MM.1S (cell line): Measurements from ENCODE around the gene RBFOX2.
A peak's percentile ranks its signal among the peaks of the same experiment; 100 is the strongest.

Source experiments
- DNase-seq: peaks from one replicate; pipeline ENCODE4 v3.0.0-alpha.2; 2015
- H2AFZ ChIP-seq: fragments of 300-600 bp; sonication (generic); 2 replicates; pipeline ENCODE4 v1.6.0; 2016; ENCODE audit warnings: antibody characterized with exemption, low read length
- H3F3A ChIP-seq: fragments of 300-600 bp; sonication (generic); 2 replicates; pipeline ENCODE4 v1.6.1; 2016; ENCODE audit warnings: mild to moderate bottlenecking, antibody characterized with exemption, low read length, moderate library complexity, mixed read lengths; ENCODE audit not compliant: insufficient read depth
- H3K27ac ChIP-seq: fragments of 300-600 bp; sonication (generic); 2 replicates; pipeline ENCODE4 v1.5.1; 2016; ENCODE audit warnings: mild to moderate bottlenecking, low read length
- H3K27me3 ChIP-seq: fragments of 300-600 bp; sonication (generic); replicated peaks from 2 replicates; pipeline ENCODE4 v1.6.0; 2016; ENCODE audit warnings: low read length; ENCODE audit not compliant: insufficient read depth
- H3K36me3 ChIP-seq: fragments of 300-600 bp; sonication (generic); replicated peaks from 2 replicates; pipeline ENCODE4 v1.6.1; 2016; ENCODE audit warnings: mild to moderate bottlenecking, low read length, mixed read lengths; ENCODE audit not compliant: insufficient read depth
- H3K4me1 ChIP-seq: fragments of 300-600 bp; sonication (generic); 2 replicates; pipeline ENCODE4 v1.6.1; 2016; ENCODE audit warnings: low read length, mixed read lengths
- H3K4me2 ChIP-seq: fragments of 300-600 bp; sonication (generic); 2 replicates; pipeline ENCODE4 v1.6.0; 2016; ENCODE audit warnings: low read depth, low read length
- H3K4me3 ChIP-seq: fragments of 300-600 bp; sonication (generic); 2 replicates; pipeline ENCODE4 v1.5.1; 2016; ENCODE audit warnings: low read length, mixed read lengths
- H3K79me2 ChIP-seq: fragments of 300-600 bp; sonication (generic); 2 replicates; pipeline ENCODE4 v1.6.1; 2016; ENCODE audit warnings: mixed run types, low read length, mixed read lengths
- H3K9ac ChIP-seq: fragments of 300-600 bp; sonication (generic); 2 replicates; pipeline ENCODE4 v1.6.1; 2016; ENCODE audit warnings: low read length, mixed read lengths
- H3K9me2 ChIP-seq: fragments of 300-600 bp; sonication (generic); replicated peaks from 2 replicates; pipeline ENCODE4 v1.6.1; 2016; ENCODE audit warnings: mild to moderate bottlenecking, low read length, mixed read lengths; ENCODE audit not compliant: insufficient read depth
- H3K9me3 ChIP-seq: fragments of 300-600 bp; sonication (generic); replicated peaks from 2 replicates; pipeline ENCODE4 v1.6.1; 2016; ENCODE audit warnings: mild to moderate bottlenecking, low read length, mixed read lengths; ENCODE audit not compliant: insufficient read depth
- H4K20me1 ChIP-seq: fragments of 300-600 bp; sonication (generic); 2 replicates; pipeline ENCODE4 v1.6.1; 2016; ENCODE audit warnings: mild to moderate bottlenecking, low read length, moderate library complexity, mixed read lengths; ENCODE audit not compliant: insufficient read depth
- CTCF ChIP-seq: fragments of 300-600 bp; sonication (generic); IDR thresholded peaks from 2 replicates; pipeline ENCODE4 v1.5.1; 2016; ENCODE audit warnings: antibody characterized with exemption, low read length, mixed read lengths
- EZH2 ChIP-seq: fragments of 300-600 bp; sonication (generic); optimal IDR thresholded peaks from 2 replicates; pipeline ENCODE3; 2017; ENCODE audit warnings: low read depth, mild to moderate bottlenecking, antibody characterized with exemption, low read length, mixed read lengths
- EZH2phosphoT487 ChIP-seq: fragments of 300-600 bp; sonication (generic); IDR thresholded peaks from 2 replicates; pipeline ENCODE4 v1.6.1; 2018; ENCODE audit warnings: antibody characterized with exemption, low read length

RBFOX2 gene

GRCh38 chr22:36065462-36065774 is 36.8 kb upstream of the RBFOX2 start:
- H2AFZ ChIP-seq: peak overlapping the region; percentile 91
- 0 out of 2 replicates have a peak, but pooled peaks cover 3% of the 10 kb centered on the region for H3K4me1 ChIP-seq
- peak overlapping the region; percentile 83 for H3K4me3 ChIP-seq
- H3F3A ChIP-seq: 0 out of 2 replicates have a peak, but pooled peaks cover 3% of the 10 kb centered on the region
- H4K20me1 ChIP-seq: no peaks in the 10 kb centered on the region
- no peak for DNase-seq
- H3K9ac ChIP-seq: peak overlapping the region; percentile 80
- H3K9me3 ChIP-seq: no peaks in the 10 kb centered on the region
- no peaks in the 10 kb centered on the region for H3K27me3 ChIP-seq
- no peaks in the 10 kb centered on the region for H3K79me2 ChIP-seq
- H3K9me2 ChIP-seq: no peaks in the 10 kb centered on the region
- no peak overlapping the region for H3K27ac ChIP-seq
- H3K36me3 ChIP-seq: no peaks in the 10 kb centered on the region
- H3K4me2 ChIP-seq: peak overlapping the region; percentile 84
- TF ChIP-seq CTCF (no peak), EZH2phosphoT487 (no peak), EZH2 (no peak)

- Histone ChIP-seq H3K27me3 (no peaks in the 10 kb centered on the region), H3K4me1 (0 out of 2 replicates have a peak, but pooled peaks cover 3% of the 10 kb centered on the region), H3K27ac (no peak overlapping the region), H3K79me2 (no peaks in the 10 kb centered on the region), H3K9me3 (no peaks in the 10 kb centered on the region), H3K9ac (no peak overlapping the region), H3K9me2 (no peaks in the 10 kb centered on the region), H4K20me1 (no peaks in the 10 kb centered on the region), H3K36me3 (no peaks in the 10 kb centered on the region), H2AFZ (no peak overlapping the region), H3F3A (0 out of 2 replicates have a peak, but pooled peaks cover 3% of the 10 kb centered on the region), H3K4me3 (no peak overlapping the region), H3K4me2 (no peak overlapping the region)
- DNase-seq: no peak
- TF ChIP-seq EZH2phosphoT487 (no peak), CTCF (no peak), EZH2 (no peak)
Measured at GRCh38 chr22:36064358-36064757, 35.7 kb upstream of the RBFOX2 start.

GRCh38 chr22:36056980-36057379 is 28.4 kb upstream of the RBFOX2 start:
- no peaks in the 10 kb centered on the region for H3K9me3 ChIP-seq
- no peaks in the 10 kb centered on the region for H4K20me1 ChIP-seq
- no peaks in the 10 kb centered on the region for H3F3A ChIP-seq
- no peak for DNase-seq
- H3K9ac ChIP-seq: no peak overlapping the region
- H2AFZ ChIP-seq: no peak overlapping the region
- H3K9me2 ChIP-seq: no peaks in the 10 kb centered on the region
- H3K4me1 ChIP-seq: no peaks in the 10 kb centered on the region
- no peaks in the 10 kb centered on the region for H3K36me3 ChIP-seq
- H3K27me3 ChIP-seq: no peaks in the 10 kb centered on the region
- no peak overlapping the region for H3K4me3 ChIP-seq
- no peak overlapping the region for H3K4me2 ChIP-seq
- TF ChIP-seq EZH2 (no peak), CTCF (no peak), EZH2phosphoT487 (no peak)
- no peaks in the 10 kb centered on the region for H3K79me2 ChIP-seq
- H3K27ac ChIP-seq: no peak overlapping the region
